GM12874 (cell line): ENCODE results near the gene POGLUT3.

ENCODE experiments used
- CTCF ChIP-seq: IDR thresholded peaks from 2 replicates; pipeline ENCODE4 v1.5.1; 2011; ENCODE audit warnings: low read depth, mild to moderate bottlenecking, control low read depth, low read length, moderate library complexity; ENCODE audit not compliant: insufficient read depth

Gene POGLUT3

GRCh38 chr11:108535384-108535955 lies 37.3 kb upstream of the POGLUT3 start:
- no peak for TF ChIP-seq CTCF

- TF ChIP-seq CTCF, result no peak
Measured at GRCh38 chr11:108534274-108534882, 36.2 kb upstream of the POGLUT3 start.

- TF ChIP-seq CTCF, result no peak
Measured at GRCh38 chr11:108530426-108530825, 32.2 kb upstream of the POGLUT3 start.

- no peak for TF ChIP-seq CTCF
Measured at GRCh38 chr11:108527382-108527781, 29.2 kb upstream of the POGLUT3 start.

GRCh38 chr11:108525161-108525560 lies 27.0 kb upstream of the POGLUT3 start:
- TF ChIP-seq CTCF, result no peak

- no peak for TF ChIP-seq CTCF
Measured at GRCh38 chr11:108524422-108524821, 26.2 kb upstream of the POGLUT3 start.

- TF ChIP-seq CTCF, result no peak
Measured at GRCh38 chr11:108522318-108522717, 24.1 kb upstream of the POGLUT3 start.
